Omental fat pad (tissue), 4 donors: ENCODE results near the gene ZNF493. TPM values are rescaled to one million over a fixed set of nuclear protein-coding genes. Genes with fewer than 3 reads are reported as not detected.

Source experiments
- ATAC-seq: fragments of 150-250 bp; one replicate; pipeline ENCODE4 v1.9.1; 2016; ENCODE audit warnings: mild to moderate bottlenecking, moderate library complexity; ENCODE audit not compliant: low FRiP score
- DNase-seq: peaks from one replicate; pipeline ENCODE4 v3.0.0-alpha.2; 2019; ENCODE audit warnings: low spot score
- total RNA-seq, 4 donors: library from RNA; depleted of rRNA; stranded (reverse); fragments of >200 nt; gene quantifications; one replicate each; pipeline ENCODE4 v1.1.0, GENCODE V29; 2016
- TF ChIP-seq, protein P1 (sequence below), 3 donors: fragments of 450-650 bp; IDR thresholded peaks; one replicate each; pipeline ENCODE4 v1.5.1; 2016 to 2017; ENCODE audit warnings: antibody characterized with exemption in 3 of 3, mild to moderate bottlenecking in 3 of 3, moderate library complexity in 2 of 3

Gene ZNF493
- total RNA-seq, 4 donors from 2014 or later, result 14.2 to 50.9 (median 20.5) TPM

GRCh38 chr19:21398851-21399250 lies 1.9 kb downstream of the ZNF493 start:
- TF ChIP-seq, protein P1, sequence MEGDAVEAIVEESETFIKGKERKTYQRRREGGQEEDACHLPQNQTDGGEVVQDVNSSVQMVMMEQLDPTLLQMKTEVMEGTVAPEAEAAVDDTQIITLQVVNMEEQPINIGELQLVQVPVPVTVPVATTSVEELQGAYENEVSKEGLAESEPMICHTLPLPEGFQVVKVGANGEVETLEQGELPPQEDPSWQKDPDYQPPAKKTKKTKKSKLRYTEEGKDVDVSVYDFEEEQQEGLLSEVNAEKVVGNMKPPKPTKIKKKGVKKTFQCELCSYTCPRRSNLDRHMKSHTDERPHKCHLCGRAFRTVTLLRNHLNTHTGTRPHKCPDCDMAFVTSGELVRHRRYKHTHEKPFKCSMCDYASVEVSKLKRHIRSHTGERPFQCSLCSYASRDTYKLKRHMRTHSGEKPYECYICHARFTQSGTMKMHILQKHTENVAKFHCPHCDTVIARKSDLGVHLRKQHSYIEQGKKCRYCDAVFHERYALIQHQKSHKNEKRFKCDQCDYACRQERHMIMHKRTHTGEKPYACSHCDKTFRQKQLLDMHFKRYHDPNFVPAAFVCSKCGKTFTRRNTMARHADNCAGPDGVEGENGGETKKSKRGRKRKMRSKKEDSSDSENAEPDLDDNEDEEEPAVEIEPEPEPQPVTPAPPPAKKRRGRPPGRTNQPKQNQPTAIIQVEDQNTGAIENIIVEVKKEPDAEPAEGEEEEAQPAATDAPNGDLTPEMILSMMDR (IDR thresholded peaks at IDR 0.05), result no peak
- ATAC-seq (no peak), DNase-seq (no peak)

- TF ChIP-seq, protein P1 (IDR thresholded peaks at IDR 0.05), result no peak
- ATAC-seq, result no peak
Measured at GRCh38 chr19:21402303-21402985, 5.5 kb downstream of the ZNF493 start.

GRCh38 chr19:21410166-21410565 lies 13.2 kb downstream of the ZNF493 start:
- ATAC-seq (no peak), DNase-seq (no peak)
- TF ChIP-seq, protein P1 (IDR thresholded peaks at IDR 0.05), result no peak

More at GRCh38 chr19:21402303-21402985, 5.5 kb downstream of the ZNF493 start:
- DNase-seq, result no peak

GRCh38 chr19:21422244-21422643 lies 25.3 kb downstream of the ZNF493 start:
- ATAC-seq (no peak), DNase-seq (no peak)
- TF ChIP-seq, protein P1 (IDR thresholded peaks at IDR 0.05), result no peak

GRCh38 chr19:21423057-21424041 lies 26.4 kb downstream of the ZNF493 start:
- ATAC-seq (no peak), DNase-seq (no peak)
- TF ChIP-seq, protein P1 (IDR thresholded peaks at IDR 0.05), result no peak

DNA sequence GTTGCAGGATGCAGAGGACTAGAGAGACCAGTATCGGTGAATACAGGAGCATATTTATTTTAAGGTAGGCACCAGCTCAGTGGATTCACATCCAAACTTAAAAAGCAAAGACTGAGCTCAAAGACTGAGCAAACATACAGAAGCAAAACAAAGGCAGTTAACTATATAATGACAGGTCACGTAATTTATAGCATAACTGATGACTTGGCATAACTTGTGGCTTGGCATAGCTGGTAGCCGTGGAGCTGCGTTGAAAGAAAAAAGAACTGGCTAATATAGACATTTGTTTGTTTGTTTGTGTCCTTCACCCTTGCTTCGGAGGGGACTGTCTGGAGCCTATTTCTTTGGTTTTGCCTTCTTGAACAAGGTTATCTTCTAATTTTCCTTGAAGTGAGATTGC lies 33.7 kb downstream of the ZNF493 start:
- DNase-seq (no peak), ATAC-seq (no peak)
- TF ChIP-seq, protein P1 (IDR thresholded peaks at IDR 0.05), result no peak
